T-helper 2 cell treated with Interferon-gamma antibody and Interleukin-4, amounts not matched to agents 5 μg/mL and 100 μg/mL, for 36 hours (primary cell): Measurements from ENCODE around the gene IZUMO2.

Source experiments
- DNase-seq: peaks from one replicate; pipeline ENCODE4 v3.0.0; 2021; ENCODE audit warnings: low spot score
- H3K27ac Mint-ChIP-seq: one replicate; pipeline ENCODE4 v1.8.0; 2021; ENCODE audit warnings: mild to moderate bottlenecking, mixed read lengths
- H3K27me3 Mint-ChIP-seq: one replicate; pipeline ENCODE4 v1.8.0; 2021; ENCODE audit warnings: low read depth, mixed read lengths
- H3K36me3 Mint-ChIP-seq: one replicate; pipeline ENCODE4 v1.8.0; 2021; ENCODE audit warnings: low read depth, mixed read lengths
- H3K4me1 Mint-ChIP-seq: one replicate; pipeline ENCODE4 v1.8.0; 2021; ENCODE audit warnings: low read depth, mixed read lengths
- H3K4me3 Mint-ChIP-seq: one replicate; pipeline ENCODE4 v1.8.0; 2022; ENCODE audit warnings: mild to moderate bottlenecking, moderate library complexity, mixed read lengths
- H3K9me3 Mint-ChIP-seq: one replicate; pipeline ENCODE4 v1.8.0; 2021; ENCODE audit warnings: mixed read lengths

The IZUMO2 gene

GRCh38 chr19:50196322-50196932 is 33.3 kb upstream of the IZUMO2 start:
- Mint-ChIP-seq H3K36me3 (no peaks in the 10 kb centered on the region), H3K27me3 (peaks cover 4% of the 10 kb centered on the region), H3K4me3 (no peak overlapping the region), H3K9me3 (no peaks in the 10 kb centered on the region), H3K4me1 (no peaks in the 10 kb centered on the region), H3K27ac (no peak overlapping the region)
- no peak for DNase-seq

- Mint-ChIP-seq H3K36me3 (no peaks in the 10 kb centered on the region), H3K4me1 (no peaks in the 10 kb centered on the region), H3K27ac (no peak overlapping the region), H3K4me3 (no peak overlapping the region), H3K9me3 (no peaks in the 10 kb centered on the region), H3K27me3 (no peaks in the 10 kb centered on the region)
- DNase-seq = no peak
These were observed 32.1 kb upstream of the IZUMO2 start for GRCh38 chr19:50195224-50195623.

DNA sequence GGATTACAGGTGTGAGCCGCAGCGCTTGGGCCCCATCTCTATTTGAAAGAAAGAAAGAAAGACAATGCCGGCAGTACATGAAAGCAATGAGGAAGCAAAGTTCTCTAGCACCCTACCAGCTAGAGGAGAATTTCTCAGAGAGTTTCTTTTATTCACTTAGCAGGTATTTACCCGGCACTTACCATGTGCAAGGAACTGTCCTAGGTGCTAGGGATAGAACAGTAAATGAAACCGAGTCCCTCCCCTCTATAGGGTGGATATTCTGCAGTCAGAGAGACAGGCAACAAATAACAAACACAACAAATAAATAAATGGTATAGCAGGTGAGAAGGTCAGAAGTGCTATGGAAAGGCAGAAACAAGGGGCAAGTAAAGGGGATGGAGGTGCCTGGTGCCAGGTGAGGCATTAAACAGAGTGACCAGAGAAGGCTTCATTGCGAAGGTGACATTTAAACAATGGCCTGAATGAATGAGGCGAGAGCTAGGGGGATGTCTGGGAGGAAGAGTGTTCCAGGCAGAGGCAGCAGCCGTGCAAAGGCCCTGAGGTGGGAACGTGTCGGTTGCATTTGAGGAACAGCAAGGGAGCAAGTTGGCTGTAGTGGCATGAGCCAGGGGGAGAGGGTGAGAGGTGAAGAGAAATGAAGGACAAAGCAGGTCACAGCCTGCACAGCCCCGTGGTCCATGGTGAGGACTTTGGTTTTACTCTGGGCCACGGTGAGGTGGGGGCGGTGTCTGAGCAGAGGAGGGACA is 29.6 kb upstream of the IZUMO2 start:
- Mint-ChIP-seq H3K36me3 (no peaks in the 10 kb centered on the region), H3K9me3 (no peaks in the 10 kb centered on the region), H3K4me1 (no peaks in the 10 kb centered on the region), H3K4me3 (no peak overlapping the region), H3K27ac (no peak overlapping the region), H3K27me3 (no peaks in the 10 kb centered on the region)
- DNase-seq = no peak

DNA sequence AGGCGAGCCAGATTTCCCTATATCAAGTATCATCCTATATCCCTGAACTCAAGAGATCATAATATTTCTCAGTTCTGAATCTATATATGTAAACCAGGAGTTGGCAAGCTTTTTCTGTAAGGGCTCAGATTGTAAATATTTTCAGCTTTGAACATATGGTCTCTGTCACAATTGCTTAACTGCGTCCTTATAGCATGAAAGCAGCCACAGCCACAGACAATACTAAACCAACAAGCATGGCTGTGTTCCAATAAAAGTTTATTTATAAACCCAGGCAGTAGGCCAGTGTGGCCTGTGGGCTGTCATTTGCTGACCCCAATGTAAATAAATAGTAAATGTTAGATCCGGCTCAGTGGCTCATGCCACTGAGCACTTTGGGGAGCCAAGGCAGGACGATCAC is 28.1 kb upstream of the IZUMO2 start:
- Mint-ChIP-seq H3K27ac (no peak overlapping the region), H3K9me3 (no peaks in the 10 kb centered on the region), H3K36me3 (no peaks in the 10 kb centered on the region), H3K4me3 (no peak overlapping the region), H3K27me3 (no peaks in the 10 kb centered on the region), H3K4me1 (no peaks in the 10 kb centered on the region)
- DNase-seq = no peak

DNA sequence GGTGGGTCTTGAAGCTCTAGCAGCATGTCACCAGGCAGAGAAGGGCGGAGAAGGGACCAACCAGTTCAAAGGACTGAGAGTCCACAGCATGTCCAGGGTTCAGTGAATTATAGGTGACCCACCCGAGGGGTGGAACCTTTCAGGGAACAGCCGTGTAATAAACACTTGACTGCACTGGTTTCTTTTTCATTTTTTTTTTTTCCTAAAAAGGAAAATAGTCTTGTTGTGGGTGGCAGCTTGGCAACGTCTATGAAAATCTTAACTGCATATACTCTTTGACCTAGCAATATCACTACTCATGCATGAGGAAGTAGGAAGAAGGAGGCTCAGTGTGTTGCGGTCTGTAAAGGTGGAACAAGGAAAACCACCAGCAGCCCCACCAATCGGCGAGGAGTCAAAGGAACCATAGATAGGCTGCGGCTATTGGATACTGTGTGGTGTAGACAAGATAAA is 27.4 kb upstream of the IZUMO2 start:
- no peaks in the 10 kb centered on the region for H3K9me3 Mint-ChIP-seq

GRCh38 chr19:50189331-50189730 is 26.2 kb upstream of the IZUMO2 start:
- Mint-ChIP-seq H3K27ac (no peak overlapping the region), H3K36me3 (no peaks in the 10 kb centered on the region), H3K4me1 (no peaks in the 10 kb centered on the region), H3K27me3 (no peaks in the 10 kb centered on the region), H3K4me3 (no peak overlapping the region), H3K9me3 (no peaks in the 10 kb centered on the region)
- DNase-seq = no peak

More for the DNA sequence above, 27.4 kb upstream of the IZUMO2 start:
- no peak for DNase-seq
- Mint-ChIP-seq H3K4me1 (no peaks in the 10 kb centered on the region), H3K27me3 (no peaks in the 10 kb centered on the region), H3K27ac (no peak overlapping the region), H3K4me3 (no peak overlapping the region), H3K36me3 (no peaks in the 10 kb centered on the region)

DNA sequence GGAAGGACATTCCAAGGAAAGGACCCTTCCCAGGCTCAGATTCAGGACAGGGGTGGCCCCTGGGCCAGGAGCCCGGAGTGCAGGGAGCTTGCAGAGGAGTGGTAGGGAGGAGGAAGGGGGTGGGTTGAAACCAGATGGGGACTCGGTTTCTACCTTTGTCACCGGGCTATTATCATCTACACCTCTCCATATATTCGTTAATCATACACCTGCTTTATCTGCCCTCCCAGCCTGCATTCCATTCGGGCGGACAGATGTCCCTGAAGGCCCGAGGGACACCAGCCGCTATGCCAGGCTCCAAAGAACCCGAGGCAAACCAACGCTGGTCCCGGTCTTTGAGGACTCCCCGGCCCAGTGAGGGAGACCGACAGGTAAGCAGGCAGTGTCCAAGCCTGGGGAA is 24.9 kb upstream of the IZUMO2 start:
- Mint-ChIP-seq H3K4me1 (no peaks in the 10 kb centered on the region), H3K4me3 (no peak overlapping the region), H3K36me3 (no peaks in the 10 kb centered on the region), H3K27me3 (no peaks in the 10 kb centered on the region), H3K27ac (no peak overlapping the region), H3K9me3 (no peaks in the 10 kb centered on the region)
- DNase-seq = no peak

- DNase-seq = no peak
- Mint-ChIP-seq H3K9me3 (no peaks in the 10 kb centered on the region), H3K36me3 (no peaks in the 10 kb centered on the region), H3K27ac (no peak overlapping the region), H3K4me1 (no peaks in the 10 kb centered on the region), H3K4me3 (no peak overlapping the region), H3K27me3 (no peaks in the 10 kb centered on the region)
These were observed 21.1 kb upstream of the IZUMO2 start for GRCh38 chr19:50184196-50184595.

- Mint-ChIP-seq H3K4me1 (no peaks in the 10 kb centered on the region), H3K27ac (no peak overlapping the region), H3K4me3 (no peak overlapping the region)
These were observed 18.0 kb upstream of the IZUMO2 start for GRCh38 chr19:50181121-50181520.

GRCh38 chr19:50178859-50179537 is 15.9 kb upstream of the IZUMO2 start:
- Mint-ChIP-seq H3K27ac (no peak overlapping the region), H3K36me3 (no peaks in the 10 kb centered on the region), H3K4me3 (no peak overlapping the region), H3K9me3 (peaks cover 3% of the 10 kb centered on the region), H3K4me1 (no peaks in the 10 kb centered on the region), H3K27me3 (no peaks in the 10 kb centered on the region)
- no peak for DNase-seq

More at GRCh38 chr19:50181121-50181520, 18.0 kb upstream of the IZUMO2 start:
- no peaks in the 10 kb centered on the region for H3K9me3 Mint-ChIP-seq
- no peaks in the 10 kb centered on the region for H3K36me3 Mint-ChIP-seq
- H3K27me3 Mint-ChIP-seq = no peaks in the 10 kb centered on the region
- DNase-seq = no peak

DNA sequence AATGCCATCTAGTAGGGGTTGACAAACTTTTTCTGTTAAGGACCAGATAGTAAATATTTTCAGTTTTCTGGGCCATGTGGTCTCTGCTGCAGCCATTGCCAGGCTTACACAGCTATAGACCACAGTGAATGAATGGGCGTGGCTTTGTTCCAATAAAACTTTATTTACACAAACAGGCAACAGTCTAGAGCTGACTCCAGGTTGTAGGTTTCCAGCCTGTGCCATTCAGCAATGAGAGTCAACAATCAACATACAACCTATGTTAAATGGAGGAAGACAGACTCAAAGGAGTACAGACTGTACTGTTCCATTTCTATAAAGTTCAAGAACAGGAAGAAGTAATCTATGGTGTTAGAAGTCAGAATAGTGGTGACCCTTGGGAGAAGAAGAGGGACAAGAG is 15.2 kb upstream of the IZUMO2 start:
- Mint-ChIP-seq H3K27me3 (no peaks in the 10 kb centered on the region), H3K9me3 (peaks cover 3% of the 10 kb centered on the region), H3K4me3 (no peak overlapping the region), H3K36me3 (no peaks in the 10 kb centered on the region), H3K4me1 (peaks cover under 1% of the 10 kb centered on the region), H3K27ac (no peak overlapping the region)
- no peak for DNase-seq

- no peak for DNase-seq
- no peaks in the 10 kb centered on the region for H3K27me3 Mint-ChIP-seq
- H3K9me3 Mint-ChIP-seq = peaks cover 3% of the 10 kb centered on the region
- no peak overlapping the region for H3K4me3 Mint-ChIP-seq
- H3K27ac Mint-ChIP-seq = no peak overlapping the region
- H3K4me1 Mint-ChIP-seq = peaks cover 6% of the 10 kb centered on the region
- H3K36me3 Mint-ChIP-seq = no peaks in the 10 kb centered on the region
These were observed 13.7 kb upstream of the IZUMO2 start for GRCh38 chr19:50176775-50177174.

DNA sequence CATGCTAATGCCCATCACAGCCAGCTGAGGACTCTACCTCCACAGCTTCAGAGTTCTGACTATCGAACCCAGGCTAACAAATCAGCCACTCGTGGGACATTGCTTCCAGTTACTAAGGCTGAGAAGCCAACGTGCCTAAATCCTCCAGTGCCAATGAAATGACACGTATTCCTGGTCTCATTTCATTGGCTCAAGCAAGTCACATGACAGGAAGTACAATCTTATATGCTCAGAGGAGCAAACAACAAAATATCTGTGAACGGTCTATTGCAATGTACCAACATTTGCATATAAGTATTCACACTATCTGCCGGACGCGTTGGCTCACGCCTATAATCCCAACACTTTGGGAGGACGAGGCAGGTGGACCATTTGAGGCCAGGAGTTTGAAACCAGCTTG is 12.8 kb upstream of the IZUMO2 start:
- H3K4me3 Mint-ChIP-seq = no peak overlapping the region
- peaks cover 6% of the 10 kb centered on the region for H3K4me1 Mint-ChIP-seq
- DNase-seq = no peak
- H3K27ac Mint-ChIP-seq = no peak overlapping the region
- H3K36me3 Mint-ChIP-seq = no peaks in the 10 kb centered on the region
- H3K27me3 Mint-ChIP-seq = no peaks in the 10 kb centered on the region
- peaks cover 3% of the 10 kb centered on the region for H3K9me3 Mint-ChIP-seq

GRCh38 chr19:50174100-50174793 is 11.2 kb upstream of the IZUMO2 start:
- no peak overlapping the region for H3K4me3 Mint-ChIP-seq

More at GRCh38 chr19:50174100-50174793, 11.2 kb upstream of the IZUMO2 start:
- Mint-ChIP-seq H3K4me1 (peaks cover 6% of the 10 kb centered on the region), H3K27me3 (no peaks in the 10 kb centered on the region), H3K27ac (no peak overlapping the region), H3K36me3 (no peaks in the 10 kb centered on the region), H3K9me3 (peaks cover 3% of the 10 kb centered on the region)
- no peak for DNase-seq
